Measurements from ENCODE around the gene ARMC8.

ARMC8 gene

GRCh38 chr3:138282836-138283235, 95.7 kb downstream of the ARMC8 start:
- in situ Hi-C loops (cut with MboI; ENCODE audit: low sequenced_read_pairs, unreplicated experiment), result no loop called here
- no peak for TF ChIP-seq CTCF (IDR thresholded peaks at IDR 0.05; ENCODE audit: borderline replicate concordance, control extremely low read depth, extremely low read depth, insufficient read depth, missing control alignments)
- no peak for DNase-seq (ENCODE audit: low spot score)

- DNase-seq (ENCODE audit: low spot score), result no peak
- in situ Hi-C loops (cut with MboI; ENCODE audit: low sequenced_read_pairs, unreplicated experiment), result no loop called here
- no peak for TF ChIP-seq CTCF (IDR thresholded peaks at IDR 0.05; ENCODE audit: borderline replicate concordance, control extremely low read depth, extremely low read depth, insufficient read depth, missing control alignments)
These were observed 97.0 kb downstream of the ARMC8 start for GRCh38 chr3:138284079-138284478.

- in situ Hi-C loops (cut with MboI; ENCODE audit: low sequenced_read_pairs, unreplicated experiment), result no loop called here
- DNase-seq (ENCODE audit: low spot score), result no peak
- no peak for TF ChIP-seq CTCF (IDR thresholded peaks at IDR 0.05; ENCODE audit: borderline replicate concordance, control extremely low read depth, extremely low read depth, insufficient read depth, missing control alignments)
These were observed 97.9 kb downstream of the ARMC8 start for GRCh38 chr3:138284957-138285477.

GRCh38 chr3:138289260-138289659, 102.2 kb downstream of the ARMC8 start:
- in situ Hi-C loops (cut with MboI; ENCODE audit: low sequenced_read_pairs, unreplicated experiment), result no loop called here
- TF ChIP-seq CTCF (IDR thresholded peaks at IDR 0.05; ENCODE audit: borderline replicate concordance, control extremely low read depth, extremely low read depth, insufficient read depth, missing control alignments), result no peak
- DNase-seq (ENCODE audit: low spot score), result no peak

- no peak for TF ChIP-seq CTCF (IDR thresholded peaks at IDR 0.05; ENCODE audit: borderline replicate concordance, control extremely low read depth, extremely low read depth, insufficient read depth, missing control alignments)
- in situ Hi-C loops (cut with MboI; ENCODE audit: low sequenced_read_pairs, unreplicated experiment), result no loop called here
- no peak for DNase-seq (ENCODE audit: low spot score)
These were observed 102.6 kb downstream of the ARMC8 start for GRCh38 chr3:138289701-138290100.

GRCh38 chr3:138296639-138297038, 109.5 kb downstream of the ARMC8 start:
- no peak for TF ChIP-seq CTCF (IDR thresholded peaks at IDR 0.05; ENCODE audit: borderline replicate concordance, control extremely low read depth, extremely low read depth, insufficient read depth, missing control alignments)
- DNase-seq (ENCODE audit: low spot score), result peak; percentile 27
- in situ Hi-C loops (cut with MboI; ENCODE audit: low sequenced_read_pairs, unreplicated experiment), result no loop called here

Measured in GM13976 (cell line).